Transverse colon (tissue), 4 donors: ENCODE measurements around the gene MYBPH.

ENCODE experiments used
- CTCF ChIP-seq, 5 experiments: fragments of 200-600 bp in 3 of 5; fragments of 450-650 bp in 2 of 5; sonication (generic) in 3 of 5; IDR thresholded peaks; 1 replicate in 2 of 5; 2 replicates in 3 of 5; pipeline ENCODE4 v1.5.1; 2016 to 2017; ENCODE audit warnings: antibody characterized with exemption in 5 of 5, inconsistent platforms in 3 of 5, mild to moderate bottlenecking in 2 of 5, moderate library complexity in 1 of 5
- POLR2AphosphoS5 ChIP-seq, 3 donors: sonication (generic); formaldehyde crosslinking; IDR thresholded peaks; one replicate each; pipeline ENCODE4 v1.6.1; 2016; ENCODE audit warnings: antibody characterized with exemption in 3 of 3

GRCh38 chr1:203124011-203124410 lies 51.6 kb downstream of the MYBPH start:
- TF ChIP-seq CTCF (IDR thresholded peaks at IDR 0.05) (no peak), POLR2AphosphoS5 (IDR thresholded peaks at IDR 0.05) (no peak)
